GM12878 (cell line): Measurements from ENCODE around the gene IFNL3.

Source experiments
- CTCF ChIP-seq, 3 experiments: IDR thresholded peaks in 2 of 3; conservative IDR thresholded peaks in 1 of 3; 2 replicates each; pipeline ENCODE4 v1.5.1; 2011; ENCODE audit warnings: low read depth in 3 of 3, low read length in 3 of 3, mild to moderate bottlenecking in 3 of 3, control low read depth in 2 of 3, moderate library complexity in 2 of 3, inconsistent platforms in 1 of 3, mixed read lengths in 1 of 3; ENCODE audit not compliant: control insufficient read depth in 2 of 3, insufficient read depth in 1 of 3; ENCODE audit errors: extremely low read depth in 1 of 3
- EGR1 ChIP-seq, 2 experiments: IDR thresholded peaks; 1 replicate in 1 of 2; 2 replicates in 1 of 2; pipeline ENCODE4 v1.6.1; 2011 to 2012; ENCODE audit warnings: low read depth in 2 of 2, low read length in 2 of 2, borderline replicate concordance in 1 of 2, mild to moderate bottlenecking in 1 of 2, moderate library complexity in 1 of 2
- EP300 ChIP-seq, 2 experiments: fragments of 150-350 bp in 1 of 2; IDR thresholded peaks; 2 replicates each; pipeline ENCODE4 v1.6.1; 2011 to 2012; ENCODE audit warnings: low read depth in 2 of 2, low read length in 2 of 2, borderline replicate concordance in 1 of 2, improper control_type of control experiment in 1 of 2, inconsistent platforms in 1 of 2; ENCODE audit not compliant: control insufficient read depth in 1 of 2
- EZH2 ChIP-seq: IDR thresholded peaks from 2 replicates; pipeline ENCODE4 v1.6.1; 2012; ENCODE audit warnings: low read depth, mild to moderate bottlenecking, control low read depth, inconsistent platforms, low read length, borderline replicate concordance; ENCODE audit not compliant: control insufficient read depth
- RFX5 ChIP-seq: IDR thresholded peaks from 2 replicates; pipeline ENCODE4 v1.6.1; 2011; ENCODE audit warnings: low read depth, low read length, improper control_type of control experiment
- USF1 ChIP-seq: IDR thresholded peaks from 2 replicates; pipeline ENCODE4 v1.6.1; 2011; ENCODE audit warnings: borderline replicate concordance, low read depth, mild to moderate bottlenecking, moderate library complexity, mixed read lengths, low read length; ENCODE audit not compliant: insufficient read depth; ENCODE audit errors: extremely low read length

- TF ChIP-seq USF1 (no peak), RFX5 (no peak), EP300 (IDR thresholded peaks at IDR 0.05; ENCODE audit: borderline replicate concordance in 1 of 2, control insufficient read depth in 1 of 2, low read depth in 2 of 2, low read length in 2 of 2) (no peak), CTCF (IDR thresholded peaks at IDR 0.05 in 2 of 3, conservative IDR thresholded peaks at IDR 0.05 in 1 of 3; ENCODE audit: control insufficient read depth in 2 of 3, extremely low read depth in 1 of 3, insufficient read depth in 1 of 3, low read depth in 3 of 3, low read length in 3 of 3) (no peak), EGR1 (IDR thresholded peaks at IDR 0.05; ENCODE audit: borderline replicate concordance in 1 of 2, low read depth in 2 of 2, low read length in 2 of 2) (no peak), EZH2 (no peak)
Observed at GRCh38 chr19:39282021-39282420, 37.2 kb upstream of the IFNL3 start.
